ENCODE data around the gene KRTAP9-1. TPM values are rescaled to one million over a fixed set of nuclear protein-coding genes. Genes with fewer than 3 reads are reported as not detected.

KRTAP9-1 gene
- total and polyA plus RNA-seq, 4 donors, result not detected

GRCh38 chr17:41144846-41145245 lies 44.8 kb upstream of the KRTAP9-1 start:
- Histone ChIP-seq H3K36me3 (ENCODE audit: control insufficient read depth in 4 of 4, insufficient read depth in 3 of 4, low read depth in 1 of 4, low read length in 3 of 4) (no peaks in the 10 kb centered on the region), H3K27ac (ENCODE audit: low read depth in 1 of 2, low read length in 2 of 2) (no peak overlapping the region), H3K4me3 (ENCODE audit: low read depth in 1 of 3, low read length in 3 of 3) (no peak overlapping the region), H3K9me3 (ENCODE audit: control insufficient read depth in 4 of 4, low read length in 3 of 4) (peaks cover 5 to 27% (median 9%) of the 10 kb centered on the region in 4 donors), H3K27me3 (ENCODE audit: control insufficient read depth in 4 of 4, insufficient read depth in 4 of 4, low read length in 3 of 4) (peaks cover 0 to 3% (median 0%) of the 10 kb centered on the region in 4 donors), H3K9ac (ENCODE audit: low read depth in 1 of 2, low read length in 2 of 2) (no peak overlapping the region), H3K4me1 (ENCODE audit: control insufficient read depth in 4 of 4, insufficient read depth in 4 of 4, low read length in 3 of 4) (no peaks in the 10 kb centered on the region)
- TF ChIP-seq EGR1 (IDR thresholded peaks at IDR 0.05; ENCODE audit: low read depth in 2 of 2), result no peak
- TF ChIP-seq NR2F2 (IDR thresholded peaks at IDR 0.05), result no peak
- TF ChIP-seq FOXA2 (IDR thresholded peaks at IDR 0.05), result no peak
- TF ChIP-seq MAX (IDR thresholded peaks at IDR 0.05), result no peak
- TF ChIP-seq HNF4G (IDR thresholded peaks at IDR 0.05), result no peak
- TF ChIP-seq ZBTB33 (IDR thresholded peaks at IDR 0.05), result no peak
- TF ChIP-seq CTCF (IDR thresholded peaks at IDR 0.05; ENCODE audit: low read depth, low read length, missing input control), result no peak
- TF ChIP-seq SP1 (IDR thresholded peaks at IDR 0.05), result no peak
- TF ChIP-seq YY1 (IDR thresholded peaks at IDR 0.05), result no peak
- TF ChIP-seq REST (IDR thresholded peaks at IDR 0.05), result no peak
- TF ChIP-seq GABPA (IDR thresholded peaks at IDR 0.05 in 1 of 2, conservative IDR thresholded peaks at IDR 0.05 in 1 of 2), result no peak
- TF ChIP-seq HNF4A (conservative IDR thresholded peaks at IDR 0.05), result no peak
- no peak for DNase-seq (ENCODE audit: low spot score)
- 84% methylated on average over 1 of the region's 1 CpG for WGBS

GRCh38 chr17:41145261-41145660 lies 44.4 kb upstream of the KRTAP9-1 start:
- H3K27ac ChIP-seq (ENCODE audit: low read depth in 1 of 2, low read length in 2 of 2), result no peak overlapping the region
- TF ChIP-seq ATF3 (IDR thresholded peaks at IDR 0.05) (no peak), EGR1 (IDR thresholded peaks at IDR 0.05; ENCODE audit: low read depth in 2 of 2) (no peak), FOXA1 (IDR thresholded peaks at IDR 0.05) (no peak), JUND (IDR thresholded peaks at IDR 0.05) (no peak), YY1 (IDR thresholded peaks at IDR 0.05) (no peak), REST (IDR thresholded peaks at IDR 0.05) (no peak), SP1 (IDR thresholded peaks at IDR 0.05) (no peak), GABPA (IDR thresholded peaks at IDR 0.05 in 1 of 2, conservative IDR thresholded peaks at IDR 0.05 in 1 of 2) (no peak)
- 82% methylated on average over 2 of the region's 2 CpGs for WGBS

More at GRCh38 chr17:41145261-41145660, 44.4 kb upstream of the KRTAP9-1 start:
- Histone ChIP-seq H3K36me3 (ENCODE audit: control insufficient read depth in 4 of 4, insufficient read depth in 3 of 4, low read depth in 1 of 4, low read length in 3 of 4) (no peaks in the 10 kb centered on the region), H3K4me3 (ENCODE audit: low read depth in 1 of 3, low read length in 3 of 3) (no peak overlapping the region), H3K27me3 (ENCODE audit: control insufficient read depth in 4 of 4, insufficient read depth in 4 of 4, low read length in 3 of 4) (peaks cover 0 to 5% (median 0%) of the 10 kb centered on the region in 4 donors), H3K9me3 (ENCODE audit: control insufficient read depth in 4 of 4, low read length in 3 of 4) (peaks cover 2 to 25% (median 7%) of the 10 kb centered on the region in 4 donors), H3K9ac (ENCODE audit: low read depth in 1 of 2, low read length in 2 of 2) (no peak overlapping the region), H3K4me1 (ENCODE audit: control insufficient read depth in 4 of 4, insufficient read depth in 4 of 4, low read length in 3 of 4) (no peaks in the 10 kb centered on the region)
- DNase-seq (ENCODE audit: low spot score), result no peak
